AG04449 (cell line): Measurements from ENCODE around the gene CEACAM7.

Experiments
- CTCF ChIA-PET: fragments of 350-600 bp; formaldehyde crosslinking; extraction: SDS; loops from one replicate; lab custom pipeline; 2021; ENCODE audit warnings: antibody characterized with exemption; lab: Yijun Ruan, JAX
- POLR2A ChIA-PET: fragments of 400-600, 350-600 bp; formaldehyde crosslinking; extraction: SDS; loops from one replicate; lab custom pipeline; 2020; ENCODE audit warnings: antibody characterized with exemption, inconsistent platforms; lab: Yijun Ruan, JAX
- DNase-seq: peaks from one replicate; pipeline ENCODE4 v3.0.0-alpha.2; 2010; ENCODE audit warnings: low read depth, low spot score
- H3K4me3 ChIP-seq: 2 replicates; pipeline ENCODE4 v1.5.1; 2011; ENCODE audit warnings: low read depth, mild to moderate bottlenecking, control low read depth, low read length
- TF ChIP-seq, protein P1 (sequence below): IDR thresholded peaks from one replicate; pipeline ENCODE4 v1.5.1; 2011; ENCODE audit warnings: mild to moderate bottlenecking, moderate library complexity, low read length, control low read depth, inconsistent platforms; ENCODE audit not compliant: insufficient read depth; ENCODE audit errors: missing control alignments

CEACAM7 gene

GRCh38 chr19:41694196-41694595, 6.1 kb upstream of the CEACAM7 start:
- H3K4me3 ChIP-seq: no peak overlapping the region
- no peak for DNase-seq
- ChIA-PET CTCF (no interaction called here), POLR2A (interaction anchor here (0.6 to 1.2 kb wide), 2 partner anchors 11 to 1186 kb away, joined by 3 read pairs; no protein-coding TSS in a partner anchor)
- TF ChIP-seq, protein P1, sequence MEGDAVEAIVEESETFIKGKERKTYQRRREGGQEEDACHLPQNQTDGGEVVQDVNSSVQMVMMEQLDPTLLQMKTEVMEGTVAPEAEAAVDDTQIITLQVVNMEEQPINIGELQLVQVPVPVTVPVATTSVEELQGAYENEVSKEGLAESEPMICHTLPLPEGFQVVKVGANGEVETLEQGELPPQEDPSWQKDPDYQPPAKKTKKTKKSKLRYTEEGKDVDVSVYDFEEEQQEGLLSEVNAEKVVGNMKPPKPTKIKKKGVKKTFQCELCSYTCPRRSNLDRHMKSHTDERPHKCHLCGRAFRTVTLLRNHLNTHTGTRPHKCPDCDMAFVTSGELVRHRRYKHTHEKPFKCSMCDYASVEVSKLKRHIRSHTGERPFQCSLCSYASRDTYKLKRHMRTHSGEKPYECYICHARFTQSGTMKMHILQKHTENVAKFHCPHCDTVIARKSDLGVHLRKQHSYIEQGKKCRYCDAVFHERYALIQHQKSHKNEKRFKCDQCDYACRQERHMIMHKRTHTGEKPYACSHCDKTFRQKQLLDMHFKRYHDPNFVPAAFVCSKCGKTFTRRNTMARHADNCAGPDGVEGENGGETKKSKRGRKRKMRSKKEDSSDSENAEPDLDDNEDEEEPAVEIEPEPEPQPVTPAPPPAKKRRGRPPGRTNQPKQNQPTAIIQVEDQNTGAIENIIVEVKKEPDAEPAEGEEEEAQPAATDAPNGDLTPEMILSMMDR: no peak

DNA sequence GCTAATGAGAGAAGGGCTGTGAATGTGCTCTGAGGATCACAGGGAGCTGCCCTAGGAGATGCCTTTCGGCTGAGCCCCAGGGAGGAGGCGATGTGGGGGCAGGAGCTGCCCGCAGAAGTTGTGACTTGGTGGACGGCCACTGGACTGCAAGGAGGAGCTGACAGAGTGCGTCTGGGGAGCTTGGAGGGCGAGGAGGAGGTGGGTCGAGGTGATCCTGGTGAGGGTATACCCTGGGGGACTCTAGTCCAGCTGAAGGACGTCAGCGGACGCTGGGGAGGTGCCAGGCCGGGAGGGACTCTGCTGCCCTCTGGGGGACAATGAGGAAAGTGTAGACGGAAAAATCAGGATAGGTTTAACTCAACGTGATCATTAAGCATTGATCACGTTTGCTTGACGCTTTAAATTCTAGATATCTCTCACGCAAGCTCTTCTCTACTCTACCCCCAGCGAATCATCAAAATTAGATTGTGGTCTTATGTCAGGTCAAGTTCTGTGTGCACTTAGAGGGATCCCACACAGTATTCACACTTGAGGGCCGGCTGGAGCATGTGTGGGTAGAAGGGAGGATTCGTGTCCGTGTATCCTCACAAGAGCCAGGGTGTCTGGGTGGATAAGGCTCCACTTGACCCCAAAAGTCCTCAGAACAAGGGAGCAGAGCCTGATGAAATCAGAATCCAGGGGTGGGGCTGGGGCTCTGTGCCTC, 3.3 kb upstream of the CEACAM7 start:
- TF ChIP-seq, protein P1: peak; percentile 59
- no peak for DNase-seq

GRCh38 chr19:41690801-41691065, 2.7 kb upstream of the CEACAM7 start:
- no peak for DNase-seq
- CTCF ChIA-PET: interaction anchor here (1.1 to 3.2 kb wide), 5 partner anchors 8 to 93 kb away, joined by 3 to 19 read pairs (median 4); no protein-coding TSS in a partner anchor
- POLR2A ChIA-PET: no interaction called here
- TF ChIP-seq, protein P1: no peak
- H3K4me3 ChIP-seq: no peak overlapping the region

More for the DNA sequence above, 3.3 kb upstream of the CEACAM7 start:
- POLR2A ChIA-PET: no interaction called here
- CTCF ChIA-PET: interaction anchor here (1.0 to 3.2 kb wide), 6 partner anchors 9 to 94 kb away, joined by 3 to 19 read pairs (median 3); no protein-coding TSS in a partner anchor
- no peak overlapping the region for H3K4me3 ChIP-seq

- POLR2A ChIA-PET: no interaction called here
- DNase-seq: no peak
- CTCF ChIA-PET: interaction anchor here (2.8 to 3.2 kb wide), 2 partner anchors 8 to 49 kb away, joined by 11 to 19 read pairs; no protein-coding TSS in a partner anchor
- TF ChIP-seq, protein P1: no peak
- no peak overlapping the region for H3K4me3 ChIP-seq
Observed at GRCh38 chr19:41689993-41690800, 2.1 kb upstream of the CEACAM7 start.

GRCh38 chr19:41688687-41689086, 617 bp upstream of the CEACAM7 start:
- ChIA-PET POLR2A (no interaction called here), CTCF (interaction anchor here (1.1 to 2.8 kb wide), 2 partner anchors 10 to 91 kb away, joined by 3 to 11 read pairs; no protein-coding TSS in a partner anchor)
- TF ChIP-seq, protein P1: no peak
- no peak for DNase-seq
- H3K4me3 ChIP-seq: no peak overlapping the region

GRCh38 chr19:41687419-41687818, 651 bp downstream of the CEACAM7 start:
- DNase-seq: no peak
- ChIA-PET CTCF (no interaction called here), POLR2A (no interaction called here)
- no peak overlapping the region for H3K4me3 ChIP-seq
- TF ChIP-seq, protein P1: no peak
